Measurements from ENCODE around the gene KRT82. TPM values are rescaled to one million over a fixed set of nuclear protein-coding genes. Genes with fewer than 3 reads are reported as not detected.
A peak's percentile ranks its signal among the peaks of the same experiment; 100 is the strongest.

KRT82 gene
- polyA plus RNA-seq, 2 of the 4 experiments (the other 2 are of a cell fraction): not detected

DNA sequence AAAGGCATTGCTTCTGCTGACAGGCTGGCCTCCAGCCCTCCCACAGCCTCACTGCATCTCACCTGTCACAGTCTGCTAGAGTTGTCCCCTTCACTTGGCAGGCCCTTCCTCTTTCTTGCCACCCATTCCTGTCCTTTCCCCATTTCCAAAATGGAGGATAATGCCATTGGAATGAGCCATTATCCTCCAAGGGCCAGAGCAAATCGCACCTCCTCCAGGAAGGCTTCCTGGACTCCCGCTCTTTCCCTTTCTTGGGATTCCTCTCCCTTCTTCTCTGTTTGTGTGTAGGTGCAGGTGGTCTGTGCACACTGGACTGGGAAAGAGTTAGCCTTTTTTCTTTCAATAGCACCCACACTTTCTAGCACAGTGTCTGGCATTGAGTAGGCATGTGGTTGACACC is 3.8 kb downstream of the KRT82 start:
- TF ChIP-seq MYC (IDR thresholded peaks at IDR 0.05; ENCODE audit: borderline replicate concordance, low read length) (no peak), ZFP36 (IDR thresholded peaks at IDR 0.05; ENCODE audit: borderline replicate concordance, partially characterized antibody) (peak; percentile 44), CEBPB (IDR thresholded peaks at IDR 0.05) (no peak)
- no peak for DNase-seq (ENCODE audit: low read depth in 1 of 2, low spot score in 1 of 2)
- Histone ChIP-seq H3K27ac (no peak overlapping the region), H3K4me3 (no peak overlapping the region), H3K4me2 (no peak overlapping the region), H3K9me3 (no peaks in the 10 kb centered on the region), H3K4me1 (no peaks in the 10 kb centered on the region)
- POLR2A ChIA-PET: no interaction called here
- no peak for ATAC-seq
- FAIRE-seq: no peak
- CTCF ChIA-PET: interaction anchor here (0.6 to 46.1 kb wide), 7 partner anchors 11 to 471 kb away, joined by 3 to 1221 read pairs (median 10); no protein-coding TSS in a partner anchor
- WGBS (ENCODE audit: missing lambda C conversion rate): 93% methylated on average over 2 of the region's 2 CpGs

DNA sequence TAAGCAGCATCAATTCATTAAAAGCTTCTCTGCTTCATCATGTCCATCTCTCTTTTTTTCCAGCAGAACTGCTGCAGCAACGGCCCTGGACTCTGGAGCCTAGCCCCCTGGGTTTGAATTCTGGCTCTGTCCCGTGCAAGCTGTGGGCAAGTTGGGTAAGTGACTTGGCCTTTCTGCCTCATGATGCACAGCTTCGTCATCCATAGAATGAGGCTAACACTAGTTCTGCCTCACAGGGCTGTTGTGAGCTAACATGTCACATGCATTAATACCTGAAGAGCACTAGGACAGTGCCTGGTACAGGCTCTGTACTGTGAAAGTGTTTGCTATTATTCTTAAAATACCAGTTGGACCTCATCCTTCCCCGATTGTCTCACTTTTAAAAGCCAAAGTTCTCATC is 4.2 kb downstream of the KRT82 start:
- Histone ChIP-seq H3K9me3 (no peaks in the 10 kb centered on the region), H3K4me2 (no peak overlapping the region), H3K4me3 (no peak overlapping the region), H3K27ac (no peak overlapping the region), H3K4me1 (no peaks in the 10 kb centered on the region)
- no peak for DNase-seq (ENCODE audit: low read depth in 1 of 2, low spot score in 1 of 2)
- FAIRE-seq: no peak
- TF ChIP-seq HOXA7 (CRISPR knock-in tag; IDR thresholded peaks at IDR 0.05) (no peak), ZNF302 (CRISPR knock-in tag; IDR thresholded peaks at IDR 0.05) (no peak), SREBF2 (IDR thresholded peaks at IDR 0.05) (no peak), FOSL2 (IDR thresholded peaks at IDR 0.05) (no peak), FOSL2 (CRISPR knock-in tag; IDR thresholded peaks at IDR 0.05) (no peak), FOXS1 (CRISPR knock-in tag; IDR thresholded peaks at IDR 0.05) (no peak), NPAS2 (CRISPR knock-in tag; IDR thresholded peaks at IDR 0.05; ENCODE audit: borderline replicate concordance) (no peak), RAD21 (conservative IDR thresholded peaks at IDR 0.05 in 1 of 2, IDR thresholded peaks at IDR 0.05 in 1 of 2) (no peak), HOXB5 (CRISPR knock-in tag; IDR thresholded peaks at IDR 0.05) (no peak), FOSB (CRISPR knock-in tag; IDR thresholded peaks at IDR 0.05) (no peak), MAFK (IDR thresholded peaks at IDR 0.05; ENCODE audit: partially characterized antibody) (no peak), SMC3 (IDR thresholded peaks at IDR 0.05) (no peak), JUN (IDR thresholded peaks at IDR 0.05) (no peak)
- TF ChIP-seq, protein P1, sequence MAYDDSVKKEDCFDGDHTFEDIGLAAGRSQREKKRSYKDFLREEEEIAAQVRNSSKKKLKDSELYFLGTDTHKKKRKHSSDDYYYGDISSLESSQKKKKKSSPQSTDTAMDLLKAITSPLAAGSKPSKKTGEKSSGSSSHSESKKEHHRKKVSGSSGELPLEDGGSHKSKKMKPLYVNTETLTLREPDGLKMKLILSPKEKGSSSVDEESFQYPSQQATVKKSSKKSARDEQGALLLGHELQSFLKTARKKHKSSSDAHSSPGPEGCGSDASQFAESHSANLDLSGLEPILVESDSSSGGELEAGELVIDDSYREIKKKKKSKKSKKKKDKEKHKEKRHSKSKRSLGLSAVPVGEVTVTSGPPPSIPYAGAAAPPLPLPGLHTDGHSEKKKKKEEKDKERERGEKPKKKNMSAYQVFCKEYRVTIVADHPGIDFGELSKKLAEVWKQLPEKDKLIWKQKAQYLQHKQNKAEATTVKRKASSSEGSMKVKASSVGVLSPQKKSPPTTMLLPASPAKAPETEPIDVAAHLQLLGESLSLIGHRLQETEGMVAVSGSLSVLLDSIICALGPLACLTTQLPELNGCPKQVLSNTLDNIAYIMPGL (CRISPR knock-in tag; IDR thresholded peaks at IDR 0.05; ENCODE audit: borderline replicate concordance): no peak
- TF ChIP-seq, protein P2, sequence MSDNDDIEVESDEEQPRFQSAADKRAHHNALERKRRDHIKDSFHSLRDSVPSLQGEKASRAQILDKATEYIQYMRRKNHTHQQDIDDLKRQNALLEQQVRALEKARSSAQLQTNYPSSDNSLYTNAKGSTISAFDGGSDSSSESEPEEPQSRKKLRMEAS (IDR thresholded peaks at IDR 0.05): no peak
- TF ChIP-seq, protein P3, sequence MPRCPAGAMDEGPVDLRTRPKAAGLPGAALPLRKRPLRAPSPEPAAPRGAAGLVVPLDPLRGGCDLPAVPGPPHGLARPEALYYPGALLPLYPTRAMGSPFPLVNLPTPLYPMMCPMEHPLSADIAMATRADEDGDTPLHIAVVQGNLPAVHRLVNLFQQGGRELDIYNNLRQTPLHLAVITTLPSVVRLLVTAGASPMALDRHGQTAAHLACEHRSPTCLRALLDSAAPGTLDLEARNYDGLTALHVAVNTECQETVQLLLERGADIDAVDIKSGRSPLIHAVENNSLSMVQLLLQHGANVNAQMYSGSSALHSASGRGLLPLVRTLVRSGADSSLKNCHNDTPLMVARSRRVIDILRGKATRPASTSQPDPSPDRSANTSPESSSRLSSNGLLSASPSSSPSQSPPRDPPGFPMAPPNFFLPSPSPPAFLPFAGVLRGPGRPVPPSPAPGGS (IDR thresholded peaks at IDR 0.05): no peak
- POLR2A ChIA-PET: no interaction called here
- no peak for ATAC-seq
- WGBS (ENCODE audit: missing lambda C conversion rate): 57% methylated on average over 4 of the region's 4 CpGs
- CTCF ChIA-PET: interaction anchor here (0.6 to 46.1 kb wide), 9 partner anchors 11 to 472 kb away, joined by 3 to 1221 read pairs (median 9); partner anchors contain the start of gene KRT84

DNA sequence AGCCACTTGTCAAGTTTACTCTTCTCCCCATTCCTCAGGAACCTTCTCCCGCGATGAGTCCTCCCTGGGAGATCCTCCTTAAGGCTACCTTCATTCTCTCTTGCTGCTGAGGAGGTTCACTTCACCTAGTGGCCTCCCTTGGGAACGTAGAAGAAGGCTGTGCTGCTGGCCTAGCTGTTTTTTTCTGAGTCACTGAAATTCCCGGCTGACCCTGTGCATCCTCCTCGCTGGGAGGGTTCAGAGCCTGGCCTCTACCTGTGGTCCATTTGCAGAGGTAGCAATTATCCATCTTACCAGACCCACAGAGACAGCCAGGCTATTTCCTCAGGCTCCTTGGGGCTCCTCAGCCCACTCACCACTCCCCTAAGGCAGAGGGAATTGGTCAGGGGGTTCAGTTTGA is 4.6 kb downstream of the KRT82 start:
- WGBS (ENCODE audit: missing lambda C conversion rate): 73% methylated on average over 5 of the region's 5 CpGs
- FAIRE-seq (no peak), ATAC-seq (peak in 1 of 2 experiments; percentile 46; a peak in 3 of 6 replicates), DNase-seq (ENCODE audit: low read depth in 1 of 2, low spot score in 1 of 2) (no peak)
- H3K4me3 ChIP-seq: no peak overlapping the region
- POLR2A ChIA-PET: no interaction called here
- H3K4me1 ChIP-seq: no peaks in the 10 kb centered on the region
- CTCF ChIA-PET: interaction anchor here (0.7 to 46.1 kb wide), 10 partner anchors 11 to 472 kb away, joined by 3 to 1221 read pairs (median 6); partner anchors contain the start of gene KRT84
- no peaks in the 10 kb centered on the region for H3K9me3 ChIP-seq
- no peak overlapping the region for H3K4me2 ChIP-seq
- TF ChIP-seq EHF (CRISPR knock-in tag; IDR thresholded peaks at IDR 0.05) (no peak), ZFP36 (IDR thresholded peaks at IDR 0.05; ENCODE audit: borderline replicate concordance, partially characterized antibody) (no peak), NPAS2 (CRISPR knock-in tag; IDR thresholded peaks at IDR 0.05; ENCODE audit: borderline replicate concordance) (no peak), GATA3 (IDR thresholded peaks at IDR 0.05; ENCODE audit: borderline replicate concordance) (no peak), KDM1A (IDR thresholded peaks at IDR 0.05; ENCODE audit: low read depth) (no peak), RAD21 (conservative IDR thresholded peaks at IDR 0.05 in 1 of 2, IDR thresholded peaks at IDR 0.05 in 1 of 2) (no peak)
- TF ChIP-seq, protein P3 (IDR thresholded peaks at IDR 0.05): no peak
- TF ChIP-seq, protein P4, sequence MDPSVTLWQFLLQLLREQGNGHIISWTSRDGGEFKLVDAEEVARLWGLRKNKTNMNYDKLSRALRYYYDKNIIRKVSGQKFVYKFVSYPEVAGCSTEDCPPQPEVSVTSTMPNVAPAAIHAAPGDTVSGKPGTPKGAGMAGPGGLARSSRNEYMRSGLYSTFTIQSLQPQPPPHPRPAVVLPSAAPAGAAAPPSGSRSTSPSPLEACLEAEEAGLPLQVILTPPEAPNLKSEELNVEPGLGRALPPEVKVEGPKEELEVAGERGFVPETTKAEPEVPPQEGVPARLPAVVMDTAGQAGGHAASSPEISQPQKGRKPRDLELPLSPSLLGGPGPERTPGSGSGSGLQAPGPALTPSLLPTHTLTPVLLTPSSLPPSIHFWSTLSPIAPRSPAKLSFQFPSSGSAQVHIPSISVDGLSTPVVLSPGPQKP (IDR thresholded peaks at IDR 0.05; ENCODE audit: low read depth, low read length): no peak
- H3K27ac ChIP-seq: no peak overlapping the region
